ENCODE measurements around the gene KRT15.

DNA sequence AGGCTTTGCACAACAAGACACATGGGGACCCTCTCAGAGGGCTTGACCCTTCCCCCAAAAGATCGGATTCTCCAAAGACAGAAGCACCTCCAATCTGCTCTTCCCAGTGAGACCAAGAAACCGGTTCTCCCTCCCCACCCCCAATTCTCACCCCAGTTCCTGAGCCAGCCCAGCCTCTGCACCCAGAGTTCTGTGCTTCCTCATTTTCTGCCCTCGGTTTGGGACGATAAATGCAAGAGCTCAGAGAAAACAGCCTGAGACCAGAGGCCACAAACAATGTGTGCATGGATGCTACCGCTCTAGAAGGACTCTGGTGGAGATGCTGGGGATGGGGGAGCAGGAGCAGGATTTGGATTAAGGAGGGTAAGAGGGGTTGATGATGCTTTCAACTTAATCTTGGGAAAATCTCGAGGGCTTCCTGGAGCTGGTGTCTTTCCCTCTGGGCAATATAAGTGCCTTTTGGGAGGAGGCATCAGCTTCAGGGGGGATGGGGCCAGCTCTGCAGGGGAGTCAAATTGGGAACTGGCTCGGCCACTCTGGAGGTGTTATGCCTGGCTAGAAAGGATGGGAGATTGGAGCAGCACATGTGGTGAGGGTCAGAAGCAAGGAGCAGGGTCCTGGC lies 6.0 kb downstream of the KRT15 start:
- no peak for TF ChIP-seq CEBPB (IDR thresholded peaks at IDR 0.05; ENCODE audit: low read depth, low read length)
- TF ChIP-seq TEAD4 (IDR thresholded peaks at IDR 0.05; ENCODE audit: low read depth, low read length), result no peak
- TF ChIP-seq BRCA1 (IDR thresholded peaks at IDR 0.05; ENCODE audit: low read depth, low read length), result no peak
- TF ChIP-seq, protein P1, sequence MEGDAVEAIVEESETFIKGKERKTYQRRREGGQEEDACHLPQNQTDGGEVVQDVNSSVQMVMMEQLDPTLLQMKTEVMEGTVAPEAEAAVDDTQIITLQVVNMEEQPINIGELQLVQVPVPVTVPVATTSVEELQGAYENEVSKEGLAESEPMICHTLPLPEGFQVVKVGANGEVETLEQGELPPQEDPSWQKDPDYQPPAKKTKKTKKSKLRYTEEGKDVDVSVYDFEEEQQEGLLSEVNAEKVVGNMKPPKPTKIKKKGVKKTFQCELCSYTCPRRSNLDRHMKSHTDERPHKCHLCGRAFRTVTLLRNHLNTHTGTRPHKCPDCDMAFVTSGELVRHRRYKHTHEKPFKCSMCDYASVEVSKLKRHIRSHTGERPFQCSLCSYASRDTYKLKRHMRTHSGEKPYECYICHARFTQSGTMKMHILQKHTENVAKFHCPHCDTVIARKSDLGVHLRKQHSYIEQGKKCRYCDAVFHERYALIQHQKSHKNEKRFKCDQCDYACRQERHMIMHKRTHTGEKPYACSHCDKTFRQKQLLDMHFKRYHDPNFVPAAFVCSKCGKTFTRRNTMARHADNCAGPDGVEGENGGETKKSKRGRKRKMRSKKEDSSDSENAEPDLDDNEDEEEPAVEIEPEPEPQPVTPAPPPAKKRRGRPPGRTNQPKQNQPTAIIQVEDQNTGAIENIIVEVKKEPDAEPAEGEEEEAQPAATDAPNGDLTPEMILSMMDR (IDR thresholded peaks at IDR 0.05; ENCODE audit: control extremely low read depth in 1 of 3, insufficient read depth in 1 of 3, low read depth in 1 of 3, low read length in 3 of 3), result no peak
- no peak for TF ChIP-seq POLR2A (IDR thresholded peaks at IDR 0.05; ENCODE audit: control extremely low read depth in 1 of 2, low read depth in 2 of 2, low read length in 2 of 2)
- no peak for TF ChIP-seq RNF2 (IDR thresholded peaks at IDR 0.05; ENCODE audit: borderline replicate concordance, low read depth, low read length, missing control alignments, poor library complexity, severe bottlenecking)
- TF ChIP-seq EZH2 (IDR thresholded peaks at IDR 0.05; ENCODE audit: low read depth, low read length, severe bottlenecking), result no peak
- TF ChIP-seq CHD2 (IDR thresholded peaks at IDR 0.05; ENCODE audit: low read length), result no peak
- no peak for TF ChIP-seq RFX5 (IDR thresholded peaks at IDR 0.05; ENCODE audit: borderline replicate concordance, low read depth, low read length)
- TF ChIP-seq, protein P2, sequence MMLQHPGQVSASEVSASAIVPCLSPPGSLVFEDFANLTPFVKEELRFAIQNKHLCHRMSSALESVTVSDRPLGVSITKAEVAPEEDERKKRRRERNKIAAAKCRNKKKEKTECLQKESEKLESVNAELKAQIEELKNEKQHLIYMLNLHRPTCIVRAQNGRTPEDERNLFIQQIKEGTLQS (IDR thresholded peaks at IDR 0.05; ENCODE audit: insufficient read depth, low read depth, low read length), result no peak
- TF ChIP-seq GTF2F1 (IDR thresholded peaks at IDR 0.05; ENCODE audit: borderline replicate concordance, low read depth, low read length), result no peak
